Dendritic cell treated with granulocyte-macrophage colony-stimulating factor and Interleukin-4, amounts not matched to agents 40 ng/mL and 50 ng/mL, for 4 days (primary cell): Measurements from ENCODE around the gene TMEM135.

Experiments
- H3K27ac Mint-ChIP-seq: one replicate; pipeline ENCODE4 v1.8.0; 2022; ENCODE audit warnings: mild to moderate bottlenecking, mixed read lengths
- H3K27me3 Mint-ChIP-seq: one replicate; pipeline ENCODE4 v1.8.0; 2022; ENCODE audit warnings: mild to moderate bottlenecking, mixed read lengths
- H3K36me3 Mint-ChIP-seq: one replicate; pipeline ENCODE4 v1.8.0; 2022; ENCODE audit warnings: low read depth, mixed read lengths
- H3K4me1 Mint-ChIP-seq: one replicate; pipeline ENCODE4 v1.8.0; 2022; ENCODE audit warnings: low read depth, mixed read lengths
- H3K4me3 Mint-ChIP-seq: one replicate; pipeline ENCODE4 v1.8.0; 2022; ENCODE audit warnings: mild to moderate bottlenecking, moderate library complexity, mixed read lengths
- H3K9me3 Mint-ChIP-seq: one replicate; pipeline ENCODE4 v1.8.0; 2022; ENCODE audit warnings: mixed read lengths
- intact Hi-C: fragments of 100-400 bp; cut with micrococcal nuclease; formaldehyde crosslinking; loops from one replicate; pipeline ENCODE4 v1.15.0; 2022

Gene TMEM135

DNA sequence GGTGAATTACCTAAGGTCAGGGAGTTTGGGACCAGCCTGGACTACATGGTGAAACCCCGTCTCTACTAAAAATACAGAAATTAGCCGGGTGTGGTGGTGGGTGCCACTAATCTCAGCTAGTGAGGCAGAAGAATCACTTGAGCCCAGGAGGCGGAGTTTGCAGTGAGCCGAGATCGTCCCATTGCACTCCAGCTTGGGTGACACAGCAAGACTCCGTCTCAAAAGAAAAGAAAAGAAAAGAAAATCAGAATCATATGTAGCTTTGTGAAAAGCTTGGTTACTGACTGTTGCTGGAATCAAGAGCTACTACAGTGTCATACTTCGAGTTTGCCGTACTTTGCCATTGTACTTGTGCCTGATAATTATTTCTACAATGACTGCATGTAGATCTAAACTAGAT is 4.2 kb upstream of the TMEM135 start:
- H3K4me3 Mint-ChIP-seq, result no peak overlapping the region
- intact Hi-C loops, result no loop called here
- H3K27me3 Mint-ChIP-seq, result peaks cover 17% of the 10 kb centered on the region
- peaks cover 30% of the 10 kb centered on the region for H3K4me1 Mint-ChIP-seq
- no peak overlapping the region for H3K27ac Mint-ChIP-seq
- H3K36me3 Mint-ChIP-seq, result peaks cover 8% of the 10 kb centered on the region
- H3K9me3 Mint-ChIP-seq, result no peaks in the 10 kb centered on the region

DNA sequence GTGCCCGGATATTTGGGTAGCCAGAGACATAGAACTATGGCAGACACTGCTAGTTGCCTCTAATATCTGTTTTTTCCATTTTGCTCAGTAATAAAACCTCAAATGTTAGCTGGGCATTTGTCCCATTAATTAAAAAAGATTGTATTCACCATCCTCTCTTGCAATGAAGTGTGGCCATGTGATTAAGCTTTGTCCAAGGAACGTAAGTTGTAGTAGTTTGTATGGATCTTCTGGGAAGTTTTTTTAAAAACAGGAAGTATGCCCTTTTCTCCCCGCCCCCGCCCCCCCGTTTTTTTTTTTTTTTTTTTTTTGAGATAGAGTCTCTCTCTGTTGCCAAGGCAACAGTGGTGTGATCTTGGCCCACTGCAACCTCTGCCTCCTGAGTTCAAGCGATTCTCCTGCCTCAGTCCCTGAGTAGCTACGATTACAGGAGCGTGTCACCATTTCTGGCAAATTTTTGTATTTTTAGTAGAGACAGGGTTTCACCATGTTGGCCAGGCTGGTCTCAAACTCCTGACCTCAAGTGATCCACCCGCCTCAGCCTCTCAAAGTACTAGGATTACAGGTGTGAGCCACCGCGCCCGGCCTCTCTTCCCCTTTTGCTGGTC is 1.7 kb upstream of the TMEM135 start:
- Mint-ChIP-seq H3K4me1 (peaks cover 46% of the 10 kb centered on the region), H3K4me3 (no peak overlapping the region), H3K36me3 (peaks cover 14% of the 10 kb centered on the region), H3K27me3 (peaks cover 17% of the 10 kb centered on the region), H3K9me3 (no peaks in the 10 kb centered on the region), H3K27ac (no peak overlapping the region)
- intact Hi-C loops, result no loop called here

DNA sequence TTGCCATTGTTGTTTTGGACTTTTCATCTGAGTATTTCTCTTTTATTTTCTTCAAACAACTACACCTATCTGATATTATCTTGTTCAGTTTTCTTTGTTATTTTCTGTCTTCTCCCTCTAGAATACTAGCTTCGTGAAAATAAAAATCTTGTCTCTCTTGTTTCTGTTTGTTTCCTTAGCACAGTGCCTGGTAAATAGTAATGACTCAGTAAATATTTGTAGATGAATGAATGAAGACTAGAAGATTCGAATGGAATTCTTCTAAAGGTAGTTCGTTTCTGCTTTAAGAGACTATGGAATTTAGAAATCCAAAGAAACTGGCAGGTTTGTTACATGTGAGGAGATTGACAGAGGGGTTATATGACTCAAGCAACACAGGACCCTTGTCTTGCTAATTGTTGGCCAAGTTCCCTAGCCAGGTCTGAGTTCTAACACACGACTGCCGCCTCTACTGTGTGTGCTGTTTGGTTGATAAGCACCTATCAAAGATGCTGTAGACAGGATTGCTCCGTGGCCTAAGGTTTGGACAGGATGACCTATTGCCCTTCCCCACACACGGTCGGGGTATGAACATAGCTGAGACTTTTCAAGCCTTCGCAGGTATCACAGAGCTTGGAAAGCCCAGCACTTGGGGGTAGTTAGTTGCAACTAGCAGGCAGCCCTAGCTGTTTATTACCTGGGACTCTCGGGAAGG is 831 bp upstream of the TMEM135 start:
- peaks cover 54% of the 10 kb centered on the region for H3K4me1 Mint-ChIP-seq
- intact Hi-C loops, result no loop called here
- H3K27ac Mint-ChIP-seq, result peak overlapping the region; percentile 88
- H3K9me3 Mint-ChIP-seq, result no peaks in the 10 kb centered on the region
- peaks cover 14% of the 10 kb centered on the region for H3K36me3 Mint-ChIP-seq
- peaks cover 14% of the 10 kb centered on the region for H3K27me3 Mint-ChIP-seq
- peak overlapping the region; percentile 92 for H3K4me3 Mint-ChIP-seq

DNA sequence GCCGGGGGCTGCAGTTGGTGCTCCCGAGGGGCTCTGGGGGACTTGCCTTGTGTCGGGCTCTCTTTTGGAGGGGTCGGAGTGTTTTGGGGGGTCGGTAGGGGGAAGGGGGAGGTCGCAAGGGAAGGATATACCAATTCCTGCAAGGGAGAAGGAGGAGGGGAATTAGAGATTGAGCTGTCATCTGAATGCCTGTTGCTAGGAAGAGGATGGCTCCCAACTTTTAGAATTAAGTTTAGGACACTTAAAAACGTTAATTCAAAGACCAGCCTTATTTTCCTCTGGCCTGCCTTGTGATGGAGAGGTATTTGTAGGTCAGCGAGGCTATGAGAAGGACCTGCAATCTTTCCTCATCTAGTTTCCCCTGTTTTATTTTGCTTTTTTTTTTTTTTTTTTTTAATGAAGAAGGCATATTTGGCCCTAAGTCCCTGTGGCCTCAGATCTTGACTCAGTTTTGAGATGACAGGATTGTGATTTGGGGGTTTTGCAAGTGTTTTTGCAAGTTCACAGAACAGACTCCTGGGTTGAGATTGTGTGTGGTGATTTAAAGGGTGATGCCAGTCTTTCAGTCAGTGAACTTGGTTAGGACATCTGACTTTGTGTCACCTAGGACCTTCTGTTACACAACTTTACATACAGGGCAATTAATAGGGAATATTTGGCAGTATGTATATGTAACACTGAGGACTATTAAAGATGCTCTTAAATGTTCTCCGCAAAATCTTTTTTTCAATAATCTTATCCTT is 672 bp downstream of the TMEM135 start:
- peaks cover 21% of the 10 kb centered on the region for H3K36me3 Mint-ChIP-seq
- H3K27me3 Mint-ChIP-seq, result peaks cover 10% of the 10 kb centered on the region
- peak overlapping the region; percentile 92 for H3K4me3 Mint-ChIP-seq
- intact Hi-C loops, result no loop called here
- H3K9me3 Mint-ChIP-seq, result no peaks in the 10 kb centered on the region
- H3K27ac Mint-ChIP-seq, result peak overlapping the region; percentile 88
- H3K4me1 Mint-ChIP-seq, result peaks cover 56% of the 10 kb centered on the region

DNA sequence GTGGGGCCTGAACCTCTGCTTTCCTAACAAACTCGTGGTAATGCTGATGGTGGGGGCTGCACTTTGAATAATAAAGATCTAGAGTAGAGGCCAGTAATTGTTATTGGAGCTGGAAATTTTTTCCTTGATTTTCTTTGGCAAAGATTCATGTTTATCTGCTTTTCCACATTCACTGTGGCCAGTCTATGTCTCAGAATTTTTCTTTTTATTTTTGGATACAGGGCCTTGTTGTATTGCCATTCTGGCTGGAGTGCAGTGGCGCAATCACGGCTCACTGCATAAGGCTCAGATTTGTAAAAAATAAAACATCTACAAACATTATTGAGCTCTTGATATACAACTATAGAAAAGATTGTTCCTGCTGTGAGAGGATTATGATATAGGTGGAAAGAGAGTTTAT is 1.6 kb downstream of the TMEM135 start:
- Mint-ChIP-seq H3K36me3 (peaks cover 27% of the 10 kb centered on the region), H3K4me1 (peaks cover 56% of the 10 kb centered on the region), H3K27me3 (peaks cover 3% of the 10 kb centered on the region), H3K4me3 (no peak overlapping the region), H3K9me3 (no peaks in the 10 kb centered on the region), H3K27ac (no peak overlapping the region)
- intact Hi-C loops, result no loop called here

DNA sequence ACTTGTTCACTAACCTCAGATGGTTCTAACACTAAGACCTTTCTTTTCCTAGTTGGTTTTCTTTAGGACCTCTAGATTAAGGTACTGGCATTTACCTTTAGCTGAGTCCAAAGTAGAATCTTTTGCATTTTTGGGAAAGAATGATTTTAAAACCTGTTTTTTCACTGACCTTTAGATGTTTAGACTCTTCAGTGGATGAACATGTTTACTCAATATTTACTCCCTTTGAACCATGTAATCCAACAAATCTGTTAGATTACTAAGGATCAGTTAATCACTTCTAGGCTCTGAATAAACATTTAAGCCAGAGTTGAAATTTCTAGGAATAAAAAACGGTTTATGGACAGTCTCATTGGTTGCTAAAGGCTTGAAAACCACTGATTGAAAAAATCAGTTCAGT is 6.2 kb downstream of the TMEM135 start:
- H3K9me3 Mint-ChIP-seq, result peaks cover 12% of the 10 kb centered on the region
- H3K27me3 Mint-ChIP-seq, result no peaks in the 10 kb centered on the region
- intact Hi-C loops, result no loop called here
- H3K36me3 Mint-ChIP-seq, result peaks cover 46% of the 10 kb centered on the region
- H3K4me3 Mint-ChIP-seq, result no peak overlapping the region
- H3K4me1 Mint-ChIP-seq, result peaks cover 28% of the 10 kb centered on the region
- H3K27ac Mint-ChIP-seq, result no peak overlapping the region

DNA sequence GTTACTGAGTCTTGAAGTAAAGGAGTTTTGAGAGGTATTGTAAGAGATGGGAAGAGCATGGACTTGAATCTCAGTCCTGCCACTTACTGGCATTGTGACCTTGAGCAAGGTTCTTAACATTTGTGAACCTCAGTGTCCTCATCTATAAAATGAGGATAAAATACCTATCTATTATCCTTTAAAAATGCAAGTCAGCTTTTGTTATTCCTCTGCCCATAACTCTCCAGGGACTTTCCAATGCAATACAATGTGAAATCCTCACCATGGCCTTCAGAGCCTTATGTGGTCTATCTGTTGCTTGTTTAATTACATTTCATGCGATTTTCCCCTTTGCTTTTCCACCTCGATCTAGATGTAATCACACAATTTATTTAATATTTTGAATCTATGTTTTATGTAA is 9.1 kb downstream of the TMEM135 start:
- no peaks in the 10 kb centered on the region for H3K27me3 Mint-ChIP-seq
- peaks cover 40% of the 10 kb centered on the region for H3K36me3 Mint-ChIP-seq
- H3K4me3 Mint-ChIP-seq, result no peak overlapping the region
- intact Hi-C loops, result no loop called here
- H3K9me3 Mint-ChIP-seq, result peaks cover 12% of the 10 kb centered on the region
- no peak overlapping the region for H3K27ac Mint-ChIP-seq
- H3K4me1 Mint-ChIP-seq, result peaks cover 3% of the 10 kb centered on the region

DNA sequence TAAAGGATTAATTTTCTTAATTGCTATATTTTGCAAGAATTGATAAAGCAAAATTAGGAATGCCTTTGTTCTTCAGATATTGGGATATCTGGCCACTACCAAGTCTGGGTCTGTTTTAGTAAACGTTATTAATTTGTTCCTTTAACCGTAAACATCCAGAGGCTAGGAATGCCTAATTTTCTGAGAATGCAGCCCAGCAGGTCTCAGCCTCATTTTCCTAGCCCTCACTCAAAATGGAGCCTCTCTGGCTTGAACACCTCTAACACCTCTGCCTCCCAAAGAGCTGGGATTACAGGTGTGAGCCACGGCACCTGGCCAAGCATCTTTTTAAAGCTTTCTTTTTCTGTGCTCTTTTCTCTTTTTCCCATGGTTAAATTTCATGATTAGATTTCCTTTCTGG is 18.4 kb downstream of the TMEM135 start:
- Mint-ChIP-seq H3K36me3 (no peaks in the 10 kb centered on the region), H3K4me3 (no peak overlapping the region), H3K27ac (no peak overlapping the region), H3K4me1 (no peaks in the 10 kb centered on the region), H3K27me3 (no peaks in the 10 kb centered on the region), H3K9me3 (no peaks in the 10 kb centered on the region)
- intact Hi-C loops, result no loop called here

DNA sequence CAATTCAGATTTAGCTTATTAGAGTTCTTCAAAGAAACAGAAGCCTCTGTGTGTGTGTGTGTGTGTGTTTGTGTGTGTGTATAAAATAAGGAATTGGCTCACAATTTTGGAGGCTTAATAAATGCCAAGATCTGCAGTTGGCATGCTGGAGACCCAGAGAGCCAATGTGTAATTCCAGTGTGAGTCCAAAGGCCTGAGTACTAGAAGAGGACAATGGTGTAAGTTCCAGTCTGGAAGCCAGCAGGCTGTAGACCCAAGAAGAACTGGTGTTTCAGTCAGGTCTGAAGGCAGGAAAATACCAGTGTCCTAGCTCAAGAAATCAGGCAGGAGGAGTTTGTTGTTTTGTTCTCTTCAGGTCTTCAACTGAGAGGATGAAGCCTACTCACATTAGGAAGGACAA is 20.0 kb downstream of the TMEM135 start:
- no peaks in the 10 kb centered on the region for H3K27me3 Mint-ChIP-seq
- no peak overlapping the region for H3K4me3 Mint-ChIP-seq
- intact Hi-C loops, result no loop called here
- H3K4me1 Mint-ChIP-seq, result no peaks in the 10 kb centered on the region
- H3K9me3 Mint-ChIP-seq, result no peaks in the 10 kb centered on the region
- H3K27ac Mint-ChIP-seq, result no peak overlapping the region
- H3K36me3 Mint-ChIP-seq, result no peaks in the 10 kb centered on the region

DNA sequence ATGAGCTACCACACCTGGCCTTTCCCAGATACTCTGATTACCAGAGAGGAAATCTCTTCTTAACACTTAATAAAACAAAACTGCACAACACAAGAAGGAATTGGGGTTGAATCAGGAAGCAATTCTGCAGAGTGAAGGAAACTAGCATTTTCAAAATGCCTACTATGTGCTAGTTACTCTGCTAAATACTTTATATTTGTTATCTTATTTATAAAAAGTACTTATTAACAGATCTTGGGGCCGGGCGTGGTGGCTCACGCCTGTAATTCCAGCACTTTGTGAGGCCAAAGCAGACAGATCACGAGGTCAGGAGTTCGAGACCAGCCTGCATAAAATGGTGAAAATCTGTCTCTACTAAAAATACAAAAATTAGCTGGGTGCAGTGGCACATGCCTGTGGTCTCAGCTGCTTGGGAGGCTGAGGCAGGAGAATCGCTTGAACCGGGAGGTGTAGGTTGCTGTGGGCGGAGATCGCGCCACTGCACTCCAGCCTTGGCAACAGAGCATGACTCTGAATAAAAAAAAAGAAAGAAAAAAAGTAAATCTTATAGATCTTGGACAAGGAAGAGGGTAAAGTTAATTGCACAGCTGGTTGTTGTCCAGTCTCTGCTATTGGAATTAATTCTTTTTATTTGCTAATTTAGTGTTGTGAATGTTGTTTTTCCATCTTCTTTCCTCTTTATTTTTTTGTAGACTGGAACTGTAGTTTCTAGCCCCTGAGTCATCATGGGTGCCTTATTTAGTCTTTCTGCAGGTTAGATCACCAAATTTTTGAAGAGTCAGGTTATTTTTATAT is 22.1 kb downstream of the TMEM135 start:
- no peaks in the 10 kb centered on the region for H3K4me1 Mint-ChIP-seq
- no peaks in the 10 kb centered on the region for H3K9me3 Mint-ChIP-seq
- intact Hi-C loops, result no loop called here
- no peaks in the 10 kb centered on the region for H3K36me3 Mint-ChIP-seq
- no peak overlapping the region for H3K4me3 Mint-ChIP-seq
- no peaks in the 10 kb centered on the region for H3K27me3 Mint-ChIP-seq
- no peak overlapping the region for H3K27ac Mint-ChIP-seq

DNA sequence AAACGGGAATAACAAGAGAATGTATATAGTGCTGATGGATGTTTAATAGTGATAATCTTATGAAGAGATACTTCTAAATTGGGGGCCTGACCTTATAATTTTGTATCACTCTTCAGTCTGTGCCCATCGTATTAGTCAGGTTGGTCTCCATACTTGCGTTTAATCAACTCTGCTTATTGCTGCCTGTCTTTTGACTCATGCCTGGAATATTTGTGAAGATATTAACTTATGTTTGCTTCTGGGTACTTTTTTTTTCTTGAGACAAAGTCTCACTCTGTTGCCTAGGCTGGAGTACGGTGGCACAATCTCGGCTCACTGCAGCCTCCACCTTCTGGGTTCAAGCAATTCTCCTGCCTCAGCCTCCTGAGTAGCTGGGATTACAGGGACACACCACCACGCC is 24.0 kb downstream of the TMEM135 start:
- intact Hi-C loops, result no loop called here
- Mint-ChIP-seq H3K4me1 (no peaks in the 10 kb centered on the region), H3K36me3 (no peaks in the 10 kb centered on the region), H3K27me3 (no peaks in the 10 kb centered on the region), H3K4me3 (no peak overlapping the region), H3K27ac (no peak overlapping the region), H3K9me3 (no peaks in the 10 kb centered on the region)

DNA sequence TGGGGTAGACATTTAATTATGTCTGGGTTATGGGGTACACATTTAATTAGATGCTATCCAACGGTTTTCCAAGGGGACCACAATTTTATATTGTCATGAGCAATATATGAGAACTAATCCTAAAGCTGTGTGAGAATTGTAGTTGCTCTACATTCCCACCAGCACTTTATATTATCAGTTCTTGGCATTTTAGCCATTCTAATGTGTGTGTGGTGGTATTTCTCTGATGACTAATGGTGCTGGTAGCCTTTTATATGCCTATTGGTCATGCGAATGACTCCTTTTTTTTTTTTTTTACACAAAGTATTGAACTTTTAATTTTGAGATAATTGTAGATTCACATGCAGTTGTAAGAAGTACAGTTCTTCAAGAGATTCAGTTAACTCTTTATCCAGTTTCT is 26.2 kb downstream of the TMEM135 start:
- H3K27ac Mint-ChIP-seq, result no peak overlapping the region
- intact Hi-C loops, result no loop called here
- no peaks in the 10 kb centered on the region for H3K36me3 Mint-ChIP-seq
- H3K4me3 Mint-ChIP-seq, result no peak overlapping the region
- no peaks in the 10 kb centered on the region for H3K27me3 Mint-ChIP-seq
- H3K4me1 Mint-ChIP-seq, result no peaks in the 10 kb centered on the region
- no peaks in the 10 kb centered on the region for H3K9me3 Mint-ChIP-seq

DNA sequence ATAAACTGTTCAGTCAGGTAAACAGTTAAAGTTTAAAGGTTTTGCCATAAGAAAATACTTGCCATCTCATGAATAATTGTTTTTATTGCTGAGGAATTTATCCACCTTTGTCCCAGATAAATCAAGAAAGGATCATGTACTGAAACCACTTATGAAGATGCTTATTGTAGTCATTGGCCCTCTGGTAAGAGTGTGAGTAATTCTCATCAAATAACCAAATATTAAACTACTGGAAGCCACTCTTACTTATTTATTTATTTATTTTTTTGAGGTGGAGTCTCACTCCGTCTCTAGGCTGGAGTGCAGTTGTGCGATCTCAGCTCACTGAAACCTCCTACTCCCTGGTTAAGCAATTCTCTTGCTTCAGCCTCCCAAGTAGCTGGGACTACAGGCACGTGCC is 35.1 kb downstream of the TMEM135 start:
- H3K4me3 Mint-ChIP-seq, result no peak overlapping the region
- no peaks in the 10 kb centered on the region for H3K27me3 Mint-ChIP-seq
- H3K36me3 Mint-ChIP-seq, result peaks cover 44% of the 10 kb centered on the region
- H3K27ac Mint-ChIP-seq, result no peak overlapping the region
- no peaks in the 10 kb centered on the region for H3K9me3 Mint-ChIP-seq
- intact Hi-C loops, result no loop called here
- peaks cover 19% of the 10 kb centered on the region for H3K4me1 Mint-ChIP-seq

DNA sequence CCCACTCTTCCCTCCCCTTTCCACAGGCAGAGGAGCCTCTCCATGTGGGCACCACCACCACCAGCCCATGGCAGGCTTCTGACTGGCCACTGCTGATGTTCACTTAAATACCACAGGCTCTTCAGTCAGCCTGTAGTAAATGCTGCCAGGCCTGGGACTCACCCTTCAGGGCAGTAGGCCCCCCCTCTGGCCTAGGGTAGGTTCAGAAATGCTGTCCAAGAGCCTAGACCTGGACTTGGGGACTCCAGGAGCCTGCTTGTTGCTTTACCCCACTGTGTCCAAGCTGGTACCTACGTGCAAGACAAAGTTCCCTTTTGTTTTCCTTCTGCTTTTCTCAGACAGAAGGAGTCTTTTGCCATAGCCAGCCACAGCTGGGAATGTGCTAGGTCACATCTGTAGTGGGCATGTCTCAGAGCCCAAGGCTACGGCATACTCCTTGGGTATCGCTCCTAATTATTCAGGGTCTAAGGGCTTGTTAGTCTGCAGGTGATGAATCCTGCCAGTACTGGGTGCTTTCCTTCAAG is 38.6 kb downstream of the TMEM135 start:
- intact Hi-C loops, result no loop called here
- H3K4me1 Mint-ChIP-seq, result peaks cover 24% of the 10 kb centered on the region
- peaks cover 49% of the 10 kb centered on the region for H3K36me3 Mint-ChIP-seq
- H3K27ac Mint-ChIP-seq, result no peak overlapping the region
- no peak overlapping the region for H3K4me3 Mint-ChIP-seq
- no peaks in the 10 kb centered on the region for H3K27me3 Mint-ChIP-seq
- no peaks in the 10 kb centered on the region for H3K9me3 Mint-ChIP-seq
